Activated naive CD8-positive, alpha-beta T cell treated with anti-CD3 and anti-CD28 coated beads, Interleukin-2, amount 50 U/mL, for 24 hours (primary cell): Measurements from ENCODE around the gene ADAM12.

Experiments
- ATAC-seq: fragments of 150-1000 bp; cut with Tn5 transposase; one replicate; pipeline ENCODE4 v1.10.0; 2021
- DNase-seq: peaks from one replicate; pipeline ENCODE4 v3.0.0; 2021
- H3K27ac Mint-ChIP-seq: one replicate; pipeline ENCODE4 v1.8.0; 2021; ENCODE audit warnings: mild to moderate bottlenecking, mixed read lengths
- H3K27me3 Mint-ChIP-seq: one replicate; pipeline ENCODE4 v1.8.0; 2021; ENCODE audit warnings: mixed read lengths
- H3K36me3 Mint-ChIP-seq: one replicate; pipeline ENCODE4 v1.8.0; 2021; ENCODE audit warnings: low read depth, mixed read lengths
- H3K4me1 Mint-ChIP-seq: one replicate; pipeline ENCODE4 v1.8.0; 2021; ENCODE audit warnings: mixed read lengths
- H3K4me3 Mint-ChIP-seq: one replicate; pipeline ENCODE4 v1.8.0; 2021; ENCODE audit warnings: mild to moderate bottlenecking, moderate library complexity, mixed read lengths
- H3K9me3 Mint-ChIP-seq: one replicate; pipeline ENCODE4 v1.8.0; 2021; ENCODE audit warnings: mixed read lengths

ADAM12 gene

DNA sequence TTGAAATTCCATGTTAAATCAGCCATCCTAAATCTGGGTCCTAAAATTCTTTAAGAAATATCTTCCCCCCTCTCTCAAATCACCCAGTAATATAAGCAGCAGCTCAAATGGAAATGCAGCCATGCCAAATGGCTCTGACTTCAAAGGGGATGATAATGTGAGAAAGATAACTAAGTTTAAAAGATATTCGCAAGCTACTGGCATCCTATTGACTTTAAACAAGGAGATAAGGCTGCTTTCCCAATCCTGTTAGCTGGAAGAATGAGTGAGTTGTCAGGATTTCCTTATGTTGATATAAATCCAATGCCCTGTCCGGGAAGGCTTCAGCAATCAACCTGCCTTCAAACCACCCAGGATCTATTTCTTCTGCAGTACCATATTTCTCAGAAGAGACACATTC lies 320.0 kb downstream of the ADAM12 start:
- no peak overlapping the region for H3K4me3 Mint-ChIP-seq
- no peak overlapping the region for H3K27ac Mint-ChIP-seq
- H3K4me1 Mint-ChIP-seq, result no peaks in the 10 kb centered on the region
- no peak for DNase-seq
- no peak for ATAC-seq
- no peaks in the 10 kb centered on the region for H3K36me3 Mint-ChIP-seq
- no peaks in the 10 kb centered on the region for H3K9me3 Mint-ChIP-seq
- no peaks in the 10 kb centered on the region for H3K27me3 Mint-ChIP-seq

DNA sequence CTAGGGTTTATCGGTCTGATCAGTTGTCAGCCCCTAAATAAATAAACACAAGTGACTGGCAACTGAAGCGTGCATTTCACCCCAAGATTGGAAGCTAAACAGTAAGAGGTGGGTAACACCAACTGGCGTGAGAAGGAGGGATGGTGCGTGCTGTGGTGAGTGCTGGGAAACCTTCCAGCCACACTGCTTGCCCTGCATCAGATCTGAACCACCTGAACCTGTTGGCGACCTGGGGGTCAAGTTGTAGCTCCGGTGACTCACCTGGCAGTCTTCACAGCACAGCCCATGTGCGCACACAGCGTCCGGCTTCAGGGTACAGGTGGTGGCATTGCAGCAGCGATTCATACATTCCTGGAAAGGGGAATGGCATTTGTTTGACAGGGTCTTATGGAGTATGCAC lies 321.8 kb downstream of the ADAM12 start:
- H3K27ac Mint-ChIP-seq, result no peak overlapping the region
- ATAC-seq, result no peak
- no peaks in the 10 kb centered on the region for H3K4me1 Mint-ChIP-seq
- DNase-seq, result no peak
- H3K36me3 Mint-ChIP-seq, result no peaks in the 10 kb centered on the region
- no peaks in the 10 kb centered on the region for H3K9me3 Mint-ChIP-seq
- no peaks in the 10 kb centered on the region for H3K27me3 Mint-ChIP-seq
- H3K4me3 Mint-ChIP-seq, result no peak overlapping the region

DNA sequence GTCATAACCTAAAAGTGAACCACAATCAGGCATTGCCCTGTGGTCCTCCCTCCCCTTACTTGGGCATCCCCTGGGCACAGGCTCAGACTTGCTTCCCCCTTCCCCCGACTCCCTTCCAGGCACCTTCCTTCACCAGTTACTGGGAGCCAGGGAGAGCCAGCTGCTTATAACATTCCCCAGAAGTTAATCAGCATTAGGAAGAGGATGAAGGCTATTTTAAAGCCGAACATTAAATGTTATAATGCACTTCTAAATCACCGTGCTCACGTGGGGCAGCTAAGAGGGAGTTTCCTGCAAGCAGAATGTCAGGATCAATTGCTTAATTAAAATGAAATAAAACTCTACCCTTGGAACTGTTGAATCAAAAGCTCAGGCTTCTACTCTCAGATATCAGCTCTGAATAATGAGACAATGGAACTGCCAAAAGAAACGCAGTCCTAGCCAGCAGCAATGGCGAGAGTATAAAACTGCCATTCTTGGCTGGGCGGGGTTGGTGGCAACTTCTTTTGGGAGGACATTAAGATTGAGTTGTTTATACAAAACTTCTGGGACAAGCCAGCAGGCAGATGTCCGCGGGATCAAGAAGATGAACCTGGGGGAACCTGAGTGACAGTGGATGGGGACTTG lies 322.4 kb downstream of the ADAM12 start:
- no peaks in the 10 kb centered on the region for H3K4me1 Mint-ChIP-seq
- no peak for DNase-seq

DNA sequence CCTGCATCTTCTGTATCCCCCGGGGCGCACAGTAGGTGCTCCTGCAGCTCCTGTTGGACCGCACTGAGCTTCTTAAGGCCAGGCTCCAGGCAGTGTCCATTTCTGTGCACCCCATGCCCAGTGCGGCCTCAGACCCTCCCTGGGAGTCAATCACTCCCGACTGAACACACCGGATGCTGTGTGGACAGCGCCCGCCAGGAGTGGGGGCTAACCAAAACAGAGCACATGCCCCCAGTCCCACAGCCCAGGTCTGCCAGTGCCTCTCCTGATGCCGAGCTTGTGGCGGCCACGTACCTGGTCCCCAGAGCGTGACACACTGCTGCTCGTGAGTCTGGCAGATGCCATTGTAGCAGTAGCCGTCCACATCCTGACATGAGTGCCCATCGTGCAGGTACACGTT lies 323.8 kb downstream of the ADAM12 start:
- Mint-ChIP-seq H3K4me1 (no peaks in the 10 kb centered on the region), H3K27ac (no peak overlapping the region), H3K36me3 (no peaks in the 10 kb centered on the region), H3K4me3 (no peak overlapping the region), H3K27me3 (peaks cover 2% of the 10 kb centered on the region), H3K9me3 (no peaks in the 10 kb centered on the region)
- ATAC-seq, result no peak
- no peak for DNase-seq

More for the DNA sequence above, 322.4 kb downstream of the ADAM12 start:
- no peaks in the 10 kb centered on the region for H3K9me3 Mint-ChIP-seq
- no peak overlapping the region for H3K4me3 Mint-ChIP-seq
- peaks cover under 1% of the 10 kb centered on the region for H3K27me3 Mint-ChIP-seq
- no peaks in the 10 kb centered on the region for H3K36me3 Mint-ChIP-seq
- ATAC-seq, result no peak
- H3K27ac Mint-ChIP-seq, result no peak overlapping the region

DNA sequence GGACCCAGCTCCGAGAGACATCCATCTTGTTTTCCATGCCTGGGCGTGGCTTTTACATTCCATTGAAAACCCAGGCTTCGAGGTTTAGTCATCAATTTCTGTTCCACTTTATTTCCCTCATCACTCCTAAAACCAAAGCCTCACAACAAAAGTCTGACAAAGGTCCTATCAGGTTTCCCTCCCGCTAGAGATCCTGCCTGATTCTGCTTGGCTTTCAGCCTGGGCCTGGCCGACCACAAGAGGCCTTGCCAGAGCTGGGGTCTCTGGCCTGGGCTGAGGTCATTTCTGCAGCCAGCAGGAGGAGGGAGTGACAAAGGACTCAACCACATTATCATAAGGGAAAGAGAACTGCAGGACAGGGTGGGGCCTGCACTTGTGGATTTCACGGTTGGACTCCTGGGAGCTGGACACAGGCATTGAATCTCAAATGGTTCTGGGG lies 324.9 kb downstream of the ADAM12 start:
- Mint-ChIP-seq H3K36me3 (no peaks in the 10 kb centered on the region), H3K27ac (no peak overlapping the region), H3K4me1 (no peaks in the 10 kb centered on the region), H3K9me3 (no peaks in the 10 kb centered on the region), H3K4me3 (no peak overlapping the region), H3K27me3 (peaks cover 4% of the 10 kb centered on the region)
- DNase-seq (no peak), ATAC-seq (no peak)

DNA sequence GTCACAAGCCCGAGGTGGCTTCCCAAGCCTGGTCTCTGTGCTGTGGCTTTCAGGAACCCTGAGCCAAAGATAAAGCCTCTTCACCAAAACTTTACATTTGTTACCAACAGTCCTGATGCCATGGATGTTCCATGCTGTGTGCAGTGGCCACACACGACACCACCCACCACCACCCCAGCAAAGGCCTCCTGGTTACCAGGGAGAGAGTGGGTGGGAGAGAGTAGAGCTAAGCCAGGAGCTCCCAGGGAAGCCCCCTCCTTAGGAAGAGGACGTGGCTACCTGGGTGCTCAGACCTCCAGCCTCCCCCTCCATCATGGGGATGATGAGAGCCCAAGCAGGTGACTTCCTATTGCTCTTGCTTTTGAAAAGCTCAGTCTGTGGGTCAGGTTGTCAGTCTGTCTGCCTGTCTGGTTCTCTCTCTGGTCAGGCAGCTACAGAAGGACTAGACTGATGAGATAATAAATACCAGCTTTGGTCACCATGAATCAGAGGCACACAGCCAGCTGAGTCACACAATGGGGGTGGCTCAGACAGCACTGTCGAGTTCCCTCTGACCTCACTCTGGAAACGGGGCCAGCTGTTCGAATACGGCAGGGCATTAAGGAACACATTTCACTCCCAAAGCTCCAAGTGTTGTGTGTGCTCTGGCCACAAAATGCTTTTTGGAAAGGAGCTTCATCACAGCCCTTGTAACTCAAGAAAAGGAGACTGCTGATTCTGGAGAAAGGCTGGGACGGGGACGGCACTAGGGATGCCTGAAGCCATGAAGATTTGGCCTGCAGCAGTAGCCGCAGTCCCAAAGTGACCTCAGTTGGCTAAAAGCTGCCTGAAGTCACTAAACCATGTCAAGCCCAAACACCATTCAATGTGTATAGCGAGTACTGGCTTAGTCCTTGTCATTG lies 325.9 kb downstream of the ADAM12 start:
- Mint-ChIP-seq H3K27ac (no peak overlapping the region), H3K4me1 (no peaks in the 10 kb centered on the region), H3K4me3 (no peak overlapping the region), H3K9me3 (no peaks in the 10 kb centered on the region), H3K27me3 (peaks cover 4% of the 10 kb centered on the region), H3K36me3 (no peaks in the 10 kb centered on the region)
- DNase-seq (no peak), ATAC-seq (peak; percentile 42)

DNA sequence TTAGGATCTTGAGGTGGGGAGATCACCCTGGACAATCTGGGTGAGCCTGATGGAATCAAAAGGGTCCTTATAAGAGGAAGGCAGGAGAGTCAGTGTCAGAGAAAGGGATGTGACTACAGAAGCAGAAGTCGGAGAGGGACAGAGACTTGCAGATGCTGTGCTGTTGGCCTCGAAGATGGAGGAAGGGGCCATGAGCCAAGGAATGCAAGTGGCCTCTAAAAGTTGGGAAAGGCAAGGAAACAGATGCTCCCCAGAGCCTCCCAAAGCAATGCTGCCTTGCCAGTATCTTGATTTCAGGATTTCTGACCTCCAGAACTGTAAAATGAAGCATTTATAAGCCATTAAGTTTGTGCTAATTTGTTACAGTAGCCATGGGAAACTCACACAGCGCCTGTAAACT lies 326.8 kb downstream of the ADAM12 start:
- Mint-ChIP-seq H3K27me3 (peaks cover 4% of the 10 kb centered on the region), H3K4me3 (no peak overlapping the region), H3K27ac (no peak overlapping the region), H3K9me3 (no peaks in the 10 kb centered on the region), H3K36me3 (no peaks in the 10 kb centered on the region), H3K4me1 (no peaks in the 10 kb centered on the region)
- DNase-seq (no peak), ATAC-seq (no peak)

DNA sequence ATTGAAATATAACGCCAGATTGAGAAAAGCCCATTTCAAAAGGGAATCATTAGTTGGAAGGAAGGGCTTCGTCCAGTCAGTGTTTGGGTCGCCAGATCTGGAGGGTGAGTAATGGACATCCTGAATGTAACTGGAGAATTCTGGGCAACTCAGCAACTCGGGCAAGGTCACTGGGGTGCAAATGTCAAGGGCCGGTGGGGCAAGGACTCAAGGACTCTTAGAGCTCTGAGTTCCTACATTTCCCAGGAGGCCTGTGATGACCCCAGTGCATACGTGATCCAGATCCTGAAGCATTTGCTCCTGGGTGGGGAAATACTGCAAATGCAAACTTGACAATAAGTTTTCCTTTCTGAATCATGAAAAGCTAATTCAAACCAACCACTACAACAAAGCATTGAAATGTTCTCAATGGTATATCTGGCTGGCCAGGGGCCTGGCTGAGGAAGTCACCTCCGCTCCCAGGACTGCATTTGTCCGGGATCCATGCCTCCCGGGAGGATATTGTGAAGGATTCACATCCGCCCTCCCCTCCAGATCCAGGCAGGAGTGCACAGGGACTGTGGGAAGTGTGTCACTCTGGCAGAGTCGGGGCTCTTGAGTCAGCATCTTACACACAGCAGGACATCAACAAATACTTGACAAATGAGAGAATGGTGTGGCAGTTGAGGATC lies 327.9 kb downstream of the ADAM12 start:
- Mint-ChIP-seq H3K36me3 (no peaks in the 10 kb centered on the region), H3K9me3 (no peaks in the 10 kb centered on the region), H3K4me3 (no peak overlapping the region), H3K27ac (no peak overlapping the region), H3K27me3 (peaks cover 4% of the 10 kb centered on the region), H3K4me1 (no peaks in the 10 kb centered on the region)
- ATAC-seq, result no peak
- no peak for DNase-seq

DNA sequence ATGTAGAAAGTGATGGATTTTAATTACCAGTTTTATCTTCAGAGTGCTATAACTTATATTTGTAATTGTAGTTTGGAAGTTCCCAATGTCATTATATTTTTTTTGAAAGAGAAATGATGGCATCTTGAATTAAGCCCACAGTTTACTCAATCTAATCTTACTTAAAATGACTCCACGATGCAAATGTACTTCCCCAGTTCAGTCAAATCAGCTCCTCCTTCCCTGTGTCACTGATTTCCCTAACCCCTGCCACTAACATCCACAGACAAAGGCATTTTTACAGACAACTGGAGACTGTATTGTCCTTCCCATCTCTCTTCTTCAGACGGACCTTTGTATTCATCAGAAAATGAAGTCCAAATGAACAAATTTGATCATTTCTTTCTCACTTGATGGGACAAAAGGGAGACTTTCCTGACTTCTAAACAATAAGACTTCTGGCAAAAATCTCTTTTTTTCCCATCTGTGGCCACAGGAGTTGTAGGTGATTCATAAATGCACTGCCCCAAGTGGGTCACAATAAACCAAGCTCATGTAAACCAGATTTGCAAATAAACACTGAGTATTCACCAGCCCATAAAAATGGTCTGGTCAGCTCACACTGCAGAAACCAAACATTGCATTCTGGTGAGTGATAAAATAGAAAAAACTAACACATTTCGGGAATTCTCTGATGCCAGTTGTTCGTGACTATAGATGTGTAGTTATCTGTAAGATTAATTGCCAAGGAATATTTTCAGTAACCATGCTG lies 329.0 kb downstream of the ADAM12 start:
- no peak overlapping the region for H3K4me3 Mint-ChIP-seq
- ATAC-seq (no peak), DNase-seq (no peak)
- H3K4me1 Mint-ChIP-seq, result no peaks in the 10 kb centered on the region
- H3K9me3 Mint-ChIP-seq, result no peaks in the 10 kb centered on the region
- H3K27me3 Mint-ChIP-seq, result peaks cover 4% of the 10 kb centered on the region
- H3K27ac Mint-ChIP-seq, result no peak overlapping the region
- no peaks in the 10 kb centered on the region for H3K36me3 Mint-ChIP-seq

DNA sequence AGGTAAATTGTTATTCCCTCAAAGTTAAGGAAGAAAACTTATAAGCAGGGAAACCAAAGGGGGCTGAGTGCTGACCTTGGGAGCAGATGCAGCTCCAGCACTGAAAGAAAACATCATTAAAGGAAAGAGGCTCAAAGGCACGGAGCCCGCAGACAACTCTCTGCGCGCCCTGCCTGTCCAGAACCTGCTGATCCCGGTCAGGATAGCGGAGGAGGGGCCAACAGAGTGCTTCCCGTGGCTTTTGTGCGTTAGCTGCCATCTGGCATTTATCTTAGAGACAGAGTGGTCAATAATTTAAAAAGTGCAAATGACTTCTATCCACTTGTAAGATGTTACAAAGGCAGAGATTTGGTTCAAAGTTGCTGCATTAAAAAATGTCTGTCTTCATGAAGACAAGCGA lies 329.8 kb downstream of the ADAM12 start:
- DNase-seq, result no peak
- H3K4me1 Mint-ChIP-seq, result no peaks in the 10 kb centered on the region
- H3K27me3 Mint-ChIP-seq, result peaks cover 7% of the 10 kb centered on the region
- no peaks in the 10 kb centered on the region for H3K36me3 Mint-ChIP-seq
- H3K27ac Mint-ChIP-seq, result no peak overlapping the region
- no peak for ATAC-seq
- H3K9me3 Mint-ChIP-seq, result no peaks in the 10 kb centered on the region
- no peak overlapping the region for H3K4me3 Mint-ChIP-seq

DNA sequence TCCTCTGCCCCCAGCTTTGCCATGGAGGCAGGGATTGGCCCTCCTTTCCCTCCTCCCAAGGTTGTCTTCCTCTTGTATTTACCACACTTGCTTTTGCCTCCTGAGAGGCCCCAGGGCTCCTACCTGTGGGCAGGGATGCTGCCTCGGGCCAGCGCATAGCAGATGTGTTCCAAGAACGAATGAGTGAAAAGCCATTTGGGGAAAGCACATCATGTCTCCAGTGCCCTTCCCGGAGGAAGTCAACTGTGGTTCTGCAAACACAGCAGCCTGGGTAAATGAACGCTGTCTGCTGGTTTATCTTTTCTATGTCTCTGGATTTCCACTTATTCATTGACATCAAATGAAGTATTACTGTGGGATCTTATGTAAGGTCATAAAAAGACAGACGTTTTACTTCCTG lies 330.2 kb downstream of the ADAM12 start:
- peaks cover 7% of the 10 kb centered on the region for H3K27me3 Mint-ChIP-seq
- ATAC-seq, result no peak
- DNase-seq, result no peak
- H3K36me3 Mint-ChIP-seq, result no peaks in the 10 kb centered on the region
- H3K9me3 Mint-ChIP-seq, result no peaks in the 10 kb centered on the region
- no peak overlapping the region for H3K27ac Mint-ChIP-seq
- no peaks in the 10 kb centered on the region for H3K4me1 Mint-ChIP-seq
- no peak overlapping the region for H3K4me3 Mint-ChIP-seq

DNA sequence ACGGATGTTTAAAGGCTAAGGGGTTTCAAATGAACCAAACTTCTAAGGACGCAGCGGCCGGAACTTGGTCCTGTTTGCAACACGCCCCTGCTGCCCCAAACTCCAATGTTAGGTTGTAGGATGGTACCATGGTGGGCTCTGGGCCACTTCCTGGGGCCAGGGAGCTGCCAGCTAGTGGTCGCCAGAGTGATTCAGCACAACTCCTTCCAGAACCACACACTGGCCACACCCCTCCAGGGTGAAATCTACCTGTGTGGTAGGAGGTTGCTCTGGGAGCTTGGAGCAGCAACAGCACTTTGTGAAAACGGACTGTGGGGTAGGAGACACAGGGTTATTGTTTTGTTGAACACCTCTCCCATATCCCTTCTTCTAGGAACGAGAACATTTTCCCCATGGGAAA lies 330.8 kb downstream of the ADAM12 start:
- H3K4me1 Mint-ChIP-seq, result no peaks in the 10 kb centered on the region
- no peaks in the 10 kb centered on the region for H3K36me3 Mint-ChIP-seq
- no peak for DNase-seq
- no peaks in the 10 kb centered on the region for H3K9me3 Mint-ChIP-seq
- no peak for ATAC-seq
- H3K27me3 Mint-ChIP-seq, result peaks cover 7% of the 10 kb centered on the region
- H3K4me3 Mint-ChIP-seq, result no peak overlapping the region
- H3K27ac Mint-ChIP-seq, result no peak overlapping the region

DNA sequence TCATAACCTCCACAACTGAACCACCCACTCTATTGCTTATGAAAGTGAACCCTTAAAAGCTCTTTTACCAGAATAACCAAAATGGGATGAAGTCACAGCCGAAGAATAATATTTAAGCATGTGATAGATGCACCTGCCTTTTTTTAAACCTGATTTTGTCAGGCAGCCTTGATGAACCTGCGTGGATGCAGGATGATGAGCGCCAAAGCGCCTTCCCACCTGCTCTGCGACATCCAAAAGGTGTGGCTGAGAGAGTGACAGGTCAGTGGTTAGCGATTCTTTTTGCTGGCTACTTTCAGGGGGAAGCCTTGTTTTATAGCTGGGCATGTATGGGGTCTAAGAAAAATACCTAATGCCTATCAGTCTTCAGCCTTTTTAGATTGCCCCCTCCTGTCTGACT lies 334.1 kb downstream of the ADAM12 start:
- Mint-ChIP-seq H3K4me3 (no peak overlapping the region), H3K9me3 (no peaks in the 10 kb centered on the region), H3K27ac (no peak overlapping the region), H3K36me3 (no peaks in the 10 kb centered on the region), H3K4me1 (no peaks in the 10 kb centered on the region), H3K27me3 (peaks cover 6% of the 10 kb centered on the region)
- no peak for DNase-seq
- no peak for ATAC-seq

DNA sequence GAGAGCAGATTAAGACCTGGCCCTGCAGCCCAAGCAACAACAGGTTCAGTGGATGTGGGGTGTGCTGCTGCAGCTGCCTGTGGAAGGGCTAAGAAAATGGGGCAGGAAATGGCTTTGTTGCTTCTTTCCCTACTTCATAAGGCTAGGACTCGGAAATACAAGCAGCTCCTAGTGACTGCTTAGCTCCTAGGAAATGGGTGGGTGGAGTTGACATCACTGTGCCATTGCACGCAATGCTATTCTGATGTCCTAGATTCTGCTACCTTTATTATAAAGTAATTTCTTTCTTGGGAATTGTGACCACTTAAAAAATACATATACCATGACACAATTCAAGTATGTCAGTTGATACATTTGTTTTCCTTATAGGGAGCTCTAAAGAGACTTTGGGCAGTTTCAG lies 336.1 kb downstream of the ADAM12 start:
- Mint-ChIP-seq H3K4me1 (no peaks in the 10 kb centered on the region), H3K4me3 (no peak overlapping the region), H3K27ac (no peak overlapping the region), H3K9me3 (no peaks in the 10 kb centered on the region), H3K36me3 (no peaks in the 10 kb centered on the region), H3K27me3 (peaks cover 5% of the 10 kb centered on the region)
- ATAC-seq, result no peak
- DNase-seq, result no peak
